ENCODE measurements around the gene CYB5RL.
A peak's percentile ranks its signal among the peaks of the same experiment; 100 is the strongest.

Gene CYB5RL, protein sequence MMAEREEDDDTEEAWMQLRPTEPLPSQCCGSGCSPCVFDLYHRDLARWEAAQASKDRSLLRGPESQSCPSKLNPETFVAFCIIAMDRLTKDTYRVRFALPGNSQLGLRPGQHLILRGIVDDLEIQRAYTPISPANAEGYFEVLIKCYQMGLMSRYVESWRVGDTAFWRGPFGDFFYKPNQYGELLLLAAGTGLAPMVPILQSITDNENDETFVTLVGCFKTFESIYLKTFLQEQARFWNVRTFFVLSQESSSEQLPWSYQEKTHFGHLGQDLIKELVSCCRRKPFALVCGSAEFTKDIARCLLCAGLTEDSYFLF

GRCh38 chr1:54199765-54200518, at the start of gene CYB5RL, which contains the start of gene MRPL37:
Gene CYB5RL, minus strand, starts transcription at chr1:54200030. Its CDS starts 4,414 bp downstream, at chr1:54195616.
Gene MRPL37, plus strand, starts transcription at chr1:54200167. Its CDS starts 77 bp downstream, at chr1:54200244.
- H3K4me1 Mint-ChIP-seq (ENCODE audit: low read depth): peaks cover 30% of the 10 kb centered on the region
- peak within 1 kb of the TSS; percentile 77 for H3K27ac Mint-ChIP-seq
- H3K27me3 Mint-ChIP-seq: no peaks in the 10 kb centered on the region
- H3K4me3 Mint-ChIP-seq: peak within 1 kb of the TSS; percentile 95
- H3K36me3 Mint-ChIP-seq: no peaks in the 10 kb centered on the region
- no peaks in the 10 kb centered on the region for H3K9me3 Mint-ChIP-seq (ENCODE audit: low read depth)

- no peaks in the 10 kb centered on the region for H3K36me3 Mint-ChIP-seq
- H3K27ac Mint-ChIP-seq: peak overlapping the region; percentile 9
Measured at GRCh38 chr1:54248966-54249365, 49.1 kb upstream of the CYB5RL start.

GRCh38 chr1:54247863-54248515, 48.2 kb upstream of the CYB5RL start:
- no peaks in the 10 kb centered on the region for H3K27me3 Mint-ChIP-seq
- no peak overlapping the region for H3K27ac Mint-ChIP-seq
- no peaks in the 10 kb centered on the region for H3K9me3 Mint-ChIP-seq (ENCODE audit: low read depth)
- no peak overlapping the region for H3K4me3 Mint-ChIP-seq
- peaks cover 3% of the 10 kb centered on the region for H3K4me1 Mint-ChIP-seq (ENCODE audit: low read depth)
- no peaks in the 10 kb centered on the region for H3K36me3 Mint-ChIP-seq

More at GRCh38 chr1:54248966-54249365, 49.1 kb upstream of the CYB5RL start:
- Mint-ChIP-seq H3K9me3 (ENCODE audit: low read depth) (no peaks in the 10 kb centered on the region), H3K4me1 (ENCODE audit: low read depth) (peaks cover 3% of the 10 kb centered on the region), H3K27me3 (no peaks in the 10 kb centered on the region), H3K4me3 (no peak overlapping the region)

DNA sequence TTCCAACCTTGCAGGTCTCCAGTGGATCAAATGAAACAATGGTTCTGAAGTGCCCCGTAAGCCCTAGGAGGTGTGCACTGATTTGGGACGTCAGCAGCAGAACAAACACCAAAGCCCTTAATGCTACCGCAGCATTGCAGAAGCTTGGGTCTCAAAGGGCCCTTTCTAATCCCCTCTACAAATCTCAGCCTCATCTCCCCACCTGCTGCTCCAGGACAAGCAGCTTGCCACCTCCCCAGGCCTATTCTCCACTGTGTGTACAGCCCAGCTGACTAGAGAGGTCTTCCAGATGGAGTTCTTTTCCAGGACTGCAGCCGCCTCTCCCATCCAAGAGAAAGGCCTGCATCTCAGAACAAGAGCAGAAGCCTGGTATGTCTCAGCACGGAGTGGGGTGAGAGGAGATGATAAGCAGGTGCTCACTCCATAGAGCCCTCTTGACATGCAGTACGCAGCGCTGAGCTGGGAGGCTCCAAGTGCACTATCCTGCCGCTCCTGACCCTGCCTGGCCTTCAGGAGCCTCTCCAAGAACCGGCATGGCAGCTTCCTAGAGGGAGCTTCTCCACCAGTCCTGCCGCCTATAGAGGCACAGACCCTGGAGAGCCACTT, 46.4 kb upstream of the CYB5RL start:
- H3K27ac Mint-ChIP-seq: no peak overlapping the region

GRCh38 chr1:54245501-54245900, 45.7 kb upstream of the CYB5RL start:
- H3K4me3 Mint-ChIP-seq: no peak overlapping the region
- no peaks in the 10 kb centered on the region for H3K36me3 Mint-ChIP-seq
- H3K9me3 Mint-ChIP-seq (ENCODE audit: low read depth): no peaks in the 10 kb centered on the region
- no peaks in the 10 kb centered on the region for H3K27me3 Mint-ChIP-seq
- no peaks in the 10 kb centered on the region for H3K4me1 Mint-ChIP-seq (ENCODE audit: low read depth)
- no peak overlapping the region for H3K27ac Mint-ChIP-seq

More for the DNA sequence above, 46.4 kb upstream of the CYB5RL start:
- H3K4me3 Mint-ChIP-seq: no peak overlapping the region
- H3K9me3 Mint-ChIP-seq (ENCODE audit: low read depth): no peaks in the 10 kb centered on the region
- H3K4me1 Mint-ChIP-seq (ENCODE audit: low read depth): no peaks in the 10 kb centered on the region
- no peaks in the 10 kb centered on the region for H3K36me3 Mint-ChIP-seq
- no peaks in the 10 kb centered on the region for H3K27me3 Mint-ChIP-seq

DNA sequence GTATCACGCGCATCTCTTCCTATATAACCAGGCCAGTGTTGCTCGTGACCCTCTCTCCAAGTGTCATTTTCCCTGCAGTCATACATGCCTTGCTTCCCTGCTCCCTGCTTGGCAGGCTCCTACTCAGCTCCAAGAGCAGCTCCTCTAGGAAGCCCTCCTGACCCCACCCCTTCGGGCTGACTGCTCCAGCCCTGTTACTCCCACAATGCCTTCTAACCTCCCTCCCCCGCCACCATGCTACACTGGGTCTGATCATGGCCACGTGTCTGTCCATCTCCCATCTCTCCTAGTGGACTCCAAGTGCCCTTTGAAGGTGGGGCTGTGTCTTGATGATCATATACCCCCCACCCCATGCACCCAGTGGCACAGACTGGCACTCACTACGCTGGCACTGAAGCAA, 44.8 kb upstream of the CYB5RL start:
- Mint-ChIP-seq H3K4me1 (ENCODE audit: low read depth) (no peaks in the 10 kb centered on the region), H3K36me3 (no peaks in the 10 kb centered on the region), H3K27ac (no peak overlapping the region), H3K4me3 (no peak overlapping the region), H3K9me3 (ENCODE audit: low read depth) (no peaks in the 10 kb centered on the region), H3K27me3 (no peaks in the 10 kb centered on the region)

DNA sequence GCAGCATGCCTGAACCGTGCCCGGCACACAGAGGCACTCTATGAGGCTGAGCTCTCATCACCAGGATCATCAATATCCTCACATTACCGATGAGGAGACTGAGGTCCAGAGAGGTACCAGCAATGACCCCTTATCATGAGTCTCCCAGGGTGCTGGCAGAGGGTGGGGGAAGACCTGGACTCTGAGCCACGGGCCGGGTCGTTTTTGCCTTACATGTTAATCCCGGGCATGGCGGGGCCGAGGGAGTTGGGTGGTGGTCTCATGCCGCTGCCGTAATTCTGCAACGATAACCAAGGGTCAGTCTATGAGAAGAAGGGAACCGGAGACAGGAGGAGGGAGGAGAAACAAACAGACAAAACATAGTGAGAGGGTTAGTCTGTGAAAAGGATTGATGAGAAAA, 43.2 kb upstream of the CYB5RL start:
- no peak overlapping the region for H3K27ac Mint-ChIP-seq
- H3K36me3 Mint-ChIP-seq: no peaks in the 10 kb centered on the region

GRCh38 chr1:54241364-54241763, 41.5 kb upstream of the CYB5RL start:
- Mint-ChIP-seq H3K4me1 (ENCODE audit: low read depth) (no peaks in the 10 kb centered on the region), H3K36me3 (peaks cover 8% of the 10 kb centered on the region), H3K4me3 (no peak overlapping the region), H3K9me3 (ENCODE audit: low read depth) (no peaks in the 10 kb centered on the region), H3K27ac (no peak overlapping the region), H3K27me3 (no peaks in the 10 kb centered on the region)

More for the DNA sequence above, 43.2 kb upstream of the CYB5RL start:
- Mint-ChIP-seq H3K27me3 (no peaks in the 10 kb centered on the region), H3K9me3 (ENCODE audit: low read depth) (no peaks in the 10 kb centered on the region), H3K4me1 (ENCODE audit: low read depth) (no peaks in the 10 kb centered on the region), H3K4me3 (no peak overlapping the region)

DNA sequence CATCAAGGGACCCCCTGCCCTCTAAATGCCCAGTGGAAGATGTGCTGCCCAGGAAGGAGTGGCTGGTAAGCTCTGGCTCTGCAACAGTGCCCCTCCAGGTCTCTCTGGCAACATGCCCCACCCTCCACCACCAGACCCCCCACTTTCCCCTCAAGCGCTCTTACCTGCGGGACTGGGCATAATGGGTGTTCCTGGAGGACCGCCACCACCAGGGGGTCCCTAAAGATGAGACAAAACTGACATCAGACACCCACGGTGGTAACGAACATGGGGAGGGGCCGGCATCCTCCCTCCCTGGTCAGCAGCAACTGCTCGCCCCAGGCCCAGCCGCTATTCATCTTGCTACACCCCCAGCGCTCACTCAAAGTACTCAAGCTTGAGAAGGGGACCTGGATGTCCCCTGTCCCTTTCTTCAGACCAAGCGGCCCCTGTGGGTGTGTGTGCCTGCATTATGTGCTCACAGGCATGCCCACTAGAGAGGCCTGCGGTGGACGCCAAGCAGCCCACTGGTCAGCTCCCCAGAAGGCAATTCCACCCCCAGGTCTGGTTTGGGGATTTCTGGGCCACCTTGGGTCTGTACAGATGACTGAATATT, 41.0 kb upstream of the CYB5RL start:
- no peaks in the 10 kb centered on the region for H3K27me3 Mint-ChIP-seq
- no peak overlapping the region for H3K4me3 Mint-ChIP-seq
- H3K36me3 Mint-ChIP-seq: peaks cover 8% of the 10 kb centered on the region
- H3K9me3 Mint-ChIP-seq (ENCODE audit: low read depth): no peaks in the 10 kb centered on the region
- no peaks in the 10 kb centered on the region for H3K4me1 Mint-ChIP-seq (ENCODE audit: low read depth)
- no peak overlapping the region for H3K27ac Mint-ChIP-seq

- H3K36me3 Mint-ChIP-seq: peaks cover 12% of the 10 kb centered on the region
- H3K9me3 Mint-ChIP-seq (ENCODE audit: low read depth): no peaks in the 10 kb centered on the region
- H3K27ac Mint-ChIP-seq: no peak overlapping the region
- H3K27me3 Mint-ChIP-seq: no peaks in the 10 kb centered on the region
- peaks cover 2% of the 10 kb centered on the region for H3K4me1 Mint-ChIP-seq (ENCODE audit: low read depth)
- H3K4me3 Mint-ChIP-seq: no peak overlapping the region
Measured at GRCh38 chr1:54239631-54240031, 39.8 kb upstream of the CYB5RL start.

DNA sequence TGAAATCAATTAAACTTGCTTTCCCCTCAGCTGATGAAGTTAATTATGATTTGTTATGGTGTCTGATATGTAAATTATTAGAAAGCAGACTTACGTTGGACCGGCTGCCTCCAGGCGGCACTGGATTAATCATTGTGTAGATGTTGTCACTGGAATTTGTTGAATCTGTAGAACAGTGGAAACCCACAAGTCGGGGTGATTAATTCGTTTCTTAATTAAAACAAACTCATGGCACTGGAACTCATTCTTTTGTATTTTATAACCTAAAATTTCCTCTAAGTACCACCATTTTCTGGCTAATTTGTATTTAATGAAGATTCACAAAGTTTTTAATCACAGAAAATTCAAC, 39.2 kb upstream of the CYB5RL start:
- Mint-ChIP-seq H3K9me3 (ENCODE audit: low read depth) (no peaks in the 10 kb centered on the region), H3K4me3 (no peak overlapping the region), H3K36me3 (peaks cover 13% of the 10 kb centered on the region), H3K4me1 (ENCODE audit: low read depth) (peaks cover 2% of the 10 kb centered on the region), H3K27ac (peak overlapping the region; percentile 22), H3K27me3 (no peaks in the 10 kb centered on the region)

GRCh38 chr1:54238353-54239034, 38.7 kb upstream of the CYB5RL start:
- peaks cover 13% of the 10 kb centered on the region for H3K36me3 Mint-ChIP-seq

DNA sequence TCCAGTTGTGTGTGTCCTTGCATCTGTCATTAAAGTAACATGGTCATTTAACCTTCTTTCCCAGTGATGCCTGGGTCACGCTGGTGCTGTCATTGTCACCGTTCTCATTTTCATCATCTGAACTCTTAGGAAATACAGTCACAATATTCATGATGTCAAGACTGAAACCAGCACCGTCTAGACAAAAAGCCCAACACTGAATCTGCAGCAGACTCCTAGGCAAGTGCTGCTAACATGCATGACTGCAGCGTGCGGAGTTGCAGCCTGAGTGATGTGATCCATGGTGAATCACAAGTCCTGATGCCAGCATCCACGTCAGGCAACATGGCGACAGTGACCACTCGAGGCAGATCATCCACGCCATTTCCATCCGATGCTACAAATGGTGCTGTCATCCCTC, 37.8 kb upstream of the CYB5RL start:
- Mint-ChIP-seq H3K36me3 (peaks cover 13% of the 10 kb centered on the region), H3K27ac (peak overlapping the region; percentile 24), H3K4me1 (ENCODE audit: low read depth) (peaks cover 2% of the 10 kb centered on the region), H3K27me3 (no peaks in the 10 kb centered on the region), H3K4me3 (no peak overlapping the region), H3K9me3 (ENCODE audit: low read depth) (no peaks in the 10 kb centered on the region)

More at GRCh38 chr1:54238353-54239034, 38.7 kb upstream of the CYB5RL start:
- Mint-ChIP-seq H3K27ac (no peak overlapping the region), H3K27me3 (no peaks in the 10 kb centered on the region), H3K4me3 (no peak overlapping the region), H3K4me1 (ENCODE audit: low read depth) (peaks cover 2% of the 10 kb centered on the region), H3K9me3 (ENCODE audit: low read depth) (no peaks in the 10 kb centered on the region)

DNA sequence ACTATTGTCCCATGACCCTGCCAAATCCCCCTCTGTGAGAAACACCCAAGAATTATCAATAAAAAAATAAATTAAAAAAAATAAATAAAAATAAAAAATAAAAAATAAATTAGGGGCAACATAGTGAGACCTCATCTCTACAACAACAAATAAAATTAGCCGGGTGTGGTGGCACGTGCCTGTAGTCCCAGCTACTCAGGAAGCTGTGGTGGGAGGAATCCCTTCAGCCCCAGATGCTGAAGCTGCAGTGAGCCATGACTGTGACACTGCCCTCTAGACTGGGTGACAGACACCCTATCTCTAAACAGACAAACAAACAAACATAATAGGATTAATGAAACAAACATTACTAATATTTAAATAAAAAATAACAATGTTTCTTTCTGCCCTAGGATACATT, 34.5 kb upstream of the CYB5RL start:
- Mint-ChIP-seq H3K27ac (no peak overlapping the region), H3K4me1 (ENCODE audit: low read depth) (peaks cover 18% of the 10 kb centered on the region), H3K9me3 (ENCODE audit: low read depth) (no peaks in the 10 kb centered on the region), H3K36me3 (peaks cover 13% of the 10 kb centered on the region), H3K4me3 (no peak overlapping the region), H3K27me3 (no peaks in the 10 kb centered on the region)
